Medulla oblongata (tissue), 1 donor: ENCODE data around the gene GFRAL.
"Not testable (repeated sequence)": the region's sequence is repeated elsewhere in the genome, so short reads cannot be mapped to it uniquely, and the experiment has no call there.

Experiments
- DNase-seq: peaks from one replicate; pipeline ENCODE4 v3.0.0-alpha.2; 2015; ENCODE audit errors: extremely low spot score

GFRAL gene

GRCh38 chr6:55327169-55327568 lies at the start of gene GFRAL:
GFRAL (plus strand) TSS chr6:55327469; CDS start chr6:55327555, 86 bp downstream.
- DNase-seq, result no peak

GRCh38 chr6:55277646-55278045 lies 49.6 kb upstream of the GFRAL start:
- DNase-seq, result no peak

GRCh38 chr6:55281215-55281614 lies 46.1 kb upstream of the GFRAL start:
- DNase-seq, result no peak

- no peak for DNase-seq
Observed at GRCh38 chr6:55282115-55282514, 45.2 kb upstream of the GFRAL start.

- no peak for DNase-seq
Observed at GRCh38 chr6:55286824-55287223, 40.4 kb upstream of the GFRAL start.

- no peak for DNase-seq
Observed at GRCh38 chr6:55290736-55291135, 36.5 kb upstream of the GFRAL start.

GRCh38 chr6:55293116-55293515 lies 34.2 kb upstream of the GFRAL start:
- no peak for DNase-seq

GRCh38 chr6:55297214-55297613 lies 30.1 kb upstream of the GFRAL start:
- DNase-seq, result not testable (repeated sequence)

GRCh38 chr6:55299286-55299985 lies 27.8 kb upstream of the GFRAL start:
- no peak for DNase-seq

GRCh38 chr6:55304747-55305146 lies 22.5 kb upstream of the GFRAL start:
- no peak for DNase-seq

GRCh38 chr6:55319961-55320695 lies 7.1 kb upstream of the GFRAL start:
- DNase-seq, result no peak

GRCh38 chr6:55320696-55321086 lies 6.6 kb upstream of the GFRAL start:
- DNase-seq, result no peak

- no peak for DNase-seq
Observed at GRCh38 chr6:55377150-55377549, 49.9 kb downstream of the GFRAL start.

GRCh38 chr6:55379471-55379870 lies 52.2 kb downstream of the GFRAL start:
- no peak for DNase-seq

- DNase-seq, result no peak
Observed at GRCh38 chr6:55379895-55380294, 52.6 kb downstream of the GFRAL start.

- DNase-seq, result no peak
Observed at GRCh38 chr6:55388211-55388610, 60.9 kb downstream of the GFRAL start.

GRCh38 chr6:55395871-55396270 lies 68.6 kb downstream of the GFRAL start:
- DNase-seq, result no peak

GRCh38 chr6:55397986-55398385 lies 70.7 kb downstream of the GFRAL start:
- no peak for DNase-seq

- no peak for DNase-seq
Observed at GRCh38 chr6:55399351-55399750, 72.1 kb downstream of the GFRAL start.

- DNase-seq, result no peak
Observed at GRCh38 chr6:55405474-55406235, 78.4 kb downstream of the GFRAL start.

- DNase-seq, result no peak
Observed at GRCh38 chr6:55410674-55411073, 83.4 kb downstream of the GFRAL start.

GRCh38 chr6:55423933-55424332 lies 96.7 kb downstream of the GFRAL start:
- DNase-seq, result no peak
